Spleen (tissue), 11 donors: ENCODE data around the gene FGFR2. TPM values are rescaled to one million over a fixed set of nuclear protein-coding genes. Genes with fewer than 3 reads are reported as not detected.

Source experiments
- DNase-seq: peaks from one replicate; pipeline ENCODE4 v3.0.0-alpha.2; 2020
- H3K27ac ChIP-seq, 8 donors: fragments of 200-600 bp; sonication (generic) in 7 of 8; 1 replicate in 4 of 8; 2 replicates in 4 of 8; pipeline versions ENCODE4 v1.5.0 to v1.8.0; 2016 to 2021; ENCODE audit warnings: inconsistent platforms in 4 of 8, mild to moderate bottlenecking in 4 of 8, moderate library complexity in 1 of 8
- H3K27me3 ChIP-seq, 7 donors: fragments of 200-600 bp; sonication (generic) in 6 of 7; replicated peaks in 1 of 7; 1 replicate in 4 of 7; 2 replicates in 3 of 7; pipeline versions ENCODE4 v1.5.0 to v1.8.0; 2016 to 2021; ENCODE audit warnings: inconsistent platforms in 3 of 7, mild to moderate bottlenecking in 1 of 7
- H3K36me3 ChIP-seq, 6 donors: fragments of 200-600 bp; sonication (generic) in 5 of 6; 1 replicate in 4 of 6; 2 replicates in 2 of 6; pipeline versions ENCODE4 v1.5.0 to v1.8.0; 2016 to 2021; ENCODE audit warnings: inconsistent platforms in 2 of 6
- H3K4me1 ChIP-seq, 6 donors: fragments of 200-600 bp; sonication (generic) in 5 of 6; 1 replicate in 3 of 6; 2 replicates in 3 of 6; pipeline versions ENCODE4 v1.5.0 to v1.8.0; 2016 to 2021; ENCODE audit warnings: inconsistent platforms in 3 of 6
- H3K4me3 ChIP-seq, 8 donors: fragments of 200-600 bp; sonication (generic) in 7 of 8; 1 replicate in 4 of 8; 2 replicates in 4 of 8; pipeline versions ENCODE4 v1.5.0 to v1.8.0; 2016 to 2021; ENCODE audit warnings: inconsistent platforms in 4 of 8, mild to moderate bottlenecking in 4 of 8, moderate library complexity in 2 of 8
- H3K9me3 ChIP-seq, 8 donors: fragments of 200-600 bp; sonication (generic) in 7 of 8; 1 replicate in 4 of 8; 2 replicates in 4 of 8; pipeline versions ENCODE4 v1.5.0 to v1.8.0; 2016 to 2021; ENCODE audit warnings: inconsistent platforms in 4 of 8
- CTCF ChIP-seq, 11 experiments: fragments of 200-600 bp in 7 of 11; fragments of 450-650 bp in 4 of 11; sonication (generic) in 4 of 11; IDR thresholded peaks in 8 of 11; conservative IDR thresholded peaks in 3 of 11; 1 replicate in 7 of 11; 2 replicates in 4 of 11; pipeline versions ENCODE4 v1.4.0 to v1.8.0; 2016 to 2021; ENCODE audit warnings: antibody characterized with exemption in 11 of 11, inconsistent platforms in 4 of 11, mild to moderate bottlenecking in 1 of 11
- POLR2A ChIP-seq, 3 donors: fragments of 450-650 bp; IDR thresholded peaks; one replicate each; pipeline ENCODE4 v1.5.1; 2017; ENCODE audit warnings: antibody characterized with exemption in 3 of 3, mild to moderate bottlenecking in 1 of 3
- POLR2AphosphoS5 ChIP-seq, 3 donors: sonication (generic); formaldehyde crosslinking; IDR thresholded peaks; one replicate each; pipeline ENCODE4 v1.5.1; 2017; ENCODE audit warnings: antibody characterized with exemption in 3 of 3
- whole genome bisulfite sequencing, 5 donors: extraction: QIAGEN DNeasy Blood & Tissue Kit in 3 of 5; methylation state at CpG; one replicate each; pipeline versions ENCODE4 v1.1.5 to v1.1.7; 2013 to 2018; 5-methylcytosine and 5-hydroxymethylcytosine counted together
- intact Hi-C: fragments of 100-400 bp; cut with DNase I; formaldehyde crosslinking; loops from one replicate; pipeline ENCODE4 v1.15.0; 2023; ENCODE audit warnings: low total_unique reads
- polyA plus RNA-seq, 3 donors: library from polyadenylated mRNA; stranded (reverse); fragments of 200-250 nt; gene quantifications; one replicate each; pipeline ENCODE4 v1.2.1, GENCODE V29; 2013
- total RNA-seq, 7 donors: library from RNA; depleted of rRNA in 3 of 7; stranded (reverse); fragments of >200 nt in 3 of 7; fragmentation: NEBNext Ultra II Directional in 4 of 7; extraction: Animal tissue kit (Norgen Biotek cat#: 25700) in 4 of 7; gene quantifications; one replicate each; pipeline versions ENCODE4 v1.1.0 to v1.2.1, GENCODE V29; 2016 to 2021
- donor health status: healthy with polysubstance abuse.
- donor health status: DM: no; HTN: no; CAD: no; lungs with moderate emphysema.
- donor health status: DM: no; HTN: no; CAD: no.
- donor health status: Bipolar disorder and iron deficiency.
- donor health status: healthy.
- donor health status: DM: no; HTN: no; CAD: no.
- donor health status: DM: yes; HTN: yes; CAD: no.

FGFR2 gene
- total and polyA plus RNA-seq, 10 donors = 0.24 to 1.8 (median 0.91) TPM

- Histone ChIP-seq H3K4me3 (no peak overlapping the region), H3K4me1 (no peaks in the 10 kb centered on the region), H3K27ac (no peak overlapping the region), H3K9me3 (no peaks in the 10 kb centered on the region), H3K27me3 (no peaks in the 10 kb centered on the region), H3K36me3 (no peaks in the 10 kb centered on the region)
- intact Hi-C loops = no loop called here
- 69 to 78% (median 74%) methylated on average over 8 of the region's 8 CpGs for WGBS, 5 donors
- TF ChIP-seq POLR2A (IDR thresholded peaks at IDR 0.05) (no peak), CTCF (IDR thresholded peaks at IDR 0.05 in 8 of 11, conservative IDR thresholded peaks at IDR 0.05 in 3 of 11) (no peak), POLR2AphosphoS5 (IDR thresholded peaks at IDR 0.05) (no peak)
- DNase-seq = peak; percentile 44
These were observed 33.3 kb upstream of the FGFR2 start for GRCh38 chr10:121631365-121632029.

GRCh38 chr10:121628859-121629258, 30.6 kb upstream of the FGFR2 start:
- no peak for DNase-seq
- no peak for TF ChIP-seq POLR2AphosphoS5 (IDR thresholded peaks at IDR 0.05)
- TF ChIP-seq CTCF (IDR thresholded peaks at IDR 0.05 in 8 of 11, conservative IDR thresholded peaks at IDR 0.05 in 3 of 11) = no peak
- no peak for TF ChIP-seq POLR2A (IDR thresholded peaks at IDR 0.05)
- no peaks in the 10 kb centered on the region for H3K9me3 ChIP-seq
- no peaks in the 10 kb centered on the region for H3K4me1 ChIP-seq
- H3K27me3 ChIP-seq = no peaks in the 10 kb centered on the region
- H3K27ac ChIP-seq = no peak overlapping the region
- H3K36me3 ChIP-seq = no peaks in the 10 kb centered on the region
- 70 to 80% (median 73%) methylated on average over 4 of the region's 4 CpGs for WGBS, 5 donors
- H3K4me3 ChIP-seq = no peak overlapping the region
- intact Hi-C loops = no loop called here

GRCh38 chr10:121627876-121628581, 29.8 kb upstream of the FGFR2 start:
- no peaks in the 10 kb centered on the region for H3K27me3 ChIP-seq
- no peak for TF ChIP-seq CTCF (IDR thresholded peaks at IDR 0.05 in 8 of 11, conservative IDR thresholded peaks at IDR 0.05 in 3 of 11)
- no peak for TF ChIP-seq POLR2AphosphoS5 (IDR thresholded peaks at IDR 0.05)
- TF ChIP-seq POLR2A (IDR thresholded peaks at IDR 0.05) = no peak
- intact Hi-C loops = no loop called here
- WGBS, 5 donors = 64 to 69% (median 68%) methylated on average over 15 of the region's 15 CpGs
- no peak overlapping the region for H3K4me3 ChIP-seq
- peak; percentile 20 for DNase-seq
- no peak overlapping the region for H3K27ac ChIP-seq
- no peaks in the 10 kb centered on the region for H3K9me3 ChIP-seq
- no peaks in the 10 kb centered on the region for H3K4me1 ChIP-seq
- no peaks in the 10 kb centered on the region for H3K36me3 ChIP-seq

GRCh38 chr10:121624836-121625486, 26.7 kb upstream of the FGFR2 start:
- no peak overlapping the region for H3K27ac ChIP-seq
- H3K9me3 ChIP-seq = no peaks in the 10 kb centered on the region
- H3K27me3 ChIP-seq = no peaks in the 10 kb centered on the region
- TF ChIP-seq CTCF (IDR thresholded peaks at IDR 0.05 in 8 of 11, conservative IDR thresholded peaks at IDR 0.05 in 3 of 11) (no peak), POLR2A (IDR thresholded peaks at IDR 0.05) (no peak), POLR2AphosphoS5 (IDR thresholded peaks at IDR 0.05) (no peak)
- intact Hi-C loops = no loop called here
- WGBS, 5 donors = 74 to 88% (median 81%) methylated on average over 11 of the region's 11 CpGs
- H3K4me1 ChIP-seq = no peaks in the 10 kb centered on the region
- no peaks in the 10 kb centered on the region for H3K36me3 ChIP-seq
- no peak overlapping the region for H3K4me3 ChIP-seq
- peak; percentile 14 for DNase-seq
